ENCODE measurements around the gene MPDZ. TPM values are rescaled to one million over a fixed set of nuclear protein-coding genes. Genes with fewer than 3 reads are reported as not detected.

The MPDZ gene
- total RNA-seq, 1 experiment from 2014 or later: 0.12 TPM

DNA sequence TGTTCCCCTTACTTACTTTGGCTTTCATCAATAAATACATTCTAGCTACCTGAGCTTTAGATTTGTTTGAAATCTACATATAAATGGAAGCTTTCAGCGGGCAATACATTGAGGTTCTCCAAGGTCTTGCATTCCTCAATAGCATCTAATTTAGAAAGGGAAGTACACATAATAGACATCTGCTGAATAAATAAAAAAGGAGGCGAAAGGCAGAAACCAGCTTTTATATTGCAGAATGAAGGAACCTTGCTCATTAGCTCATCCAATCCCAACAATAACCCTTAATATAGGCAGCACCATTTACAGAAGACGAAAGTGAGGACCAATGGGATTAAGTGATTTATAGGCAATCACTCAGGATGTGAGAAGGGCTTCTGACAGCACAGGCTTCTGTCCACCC lies 147.5 kb downstream of the MPDZ start:
- DNase-seq (ENCODE audit: low read depth, low spot score) (no peak), ATAC-seq (no peak)
- no peaks in the 10 kb centered on the region for H3K36me3 ChIP-seq (ENCODE audit: control insufficient read depth in 1 of 2, insufficient read depth in 2 of 2, low read length in 2 of 2)
- H4K20me1 ChIP-seq (ENCODE audit: insufficient read depth): no peaks in the 10 kb centered on the region
- H3K4me1 ChIP-seq (ENCODE audit: control insufficient read depth in 1 of 2, insufficient read depth in 2 of 2, low read length in 2 of 2): no peaks in the 10 kb centered on the region
- H3K4me3 ChIP-seq (replicated peaks in 1 of 2; ENCODE audit: low read depth in 1 of 2, low read length in 2 of 2): no peak overlapping the region
- RAD21 ChIA-PET (ENCODE audit: low non-redundant PET in 1 of 2, low total read pairs in 2 of 2, uncharacterized antibody in 2 of 2, unreplicated experiment in 2 of 2): interaction anchor here in 1 of 2 experiments (0.5 kb wide), 1 partner anchor 97 kb away, joined by 4 read pairs; no protein-coding TSS in a partner anchor
- no TSS peak for BruUV-seq (replicated peaks)
- H3K4me2 ChIP-seq (ENCODE audit: low read length): no peak overlapping the region
- H2AFZ ChIP-seq (ENCODE audit: low read depth, low read length, poor library complexity, severe bottlenecking): no peak overlapping the region
- no peak overlapping the region for H3K9ac ChIP-seq (ENCODE audit: low read length)
- no peaks in the 10 kb centered on the region for H3K79me2 ChIP-seq (ENCODE audit: insufficient read depth, low read length)
- CTCF ChIA-PET: no interaction called here
- intact Hi-C loops (cut with micrococcal nuclease): no loop called here
- no peak overlapping the region for H3K27ac ChIP-seq (ENCODE audit: low read depth, low read length)
- H3K27me3 ChIP-seq (ENCODE audit: insufficient read depth, low read length): no peaks in the 10 kb centered on the region
- POLR2A ChIA-PET: no interaction called here
- H3K9me2 ChIP-seq (ENCODE audit: insufficient read depth): no peaks in the 10 kb centered on the region
- no peaks in the 10 kb centered on the region for H3K9me3 ChIP-seq (ENCODE audit: control insufficient read depth in 1 of 2, insufficient read depth in 1 of 2, low read depth in 1 of 2, low read length in 2 of 2)
- TF ChIP-seq, protein P1, sequence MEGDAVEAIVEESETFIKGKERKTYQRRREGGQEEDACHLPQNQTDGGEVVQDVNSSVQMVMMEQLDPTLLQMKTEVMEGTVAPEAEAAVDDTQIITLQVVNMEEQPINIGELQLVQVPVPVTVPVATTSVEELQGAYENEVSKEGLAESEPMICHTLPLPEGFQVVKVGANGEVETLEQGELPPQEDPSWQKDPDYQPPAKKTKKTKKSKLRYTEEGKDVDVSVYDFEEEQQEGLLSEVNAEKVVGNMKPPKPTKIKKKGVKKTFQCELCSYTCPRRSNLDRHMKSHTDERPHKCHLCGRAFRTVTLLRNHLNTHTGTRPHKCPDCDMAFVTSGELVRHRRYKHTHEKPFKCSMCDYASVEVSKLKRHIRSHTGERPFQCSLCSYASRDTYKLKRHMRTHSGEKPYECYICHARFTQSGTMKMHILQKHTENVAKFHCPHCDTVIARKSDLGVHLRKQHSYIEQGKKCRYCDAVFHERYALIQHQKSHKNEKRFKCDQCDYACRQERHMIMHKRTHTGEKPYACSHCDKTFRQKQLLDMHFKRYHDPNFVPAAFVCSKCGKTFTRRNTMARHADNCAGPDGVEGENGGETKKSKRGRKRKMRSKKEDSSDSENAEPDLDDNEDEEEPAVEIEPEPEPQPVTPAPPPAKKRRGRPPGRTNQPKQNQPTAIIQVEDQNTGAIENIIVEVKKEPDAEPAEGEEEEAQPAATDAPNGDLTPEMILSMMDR (IDR thresholded peaks at IDR 0.05 in 2 of 3, conservative IDR thresholded peaks at IDR 0.05 in 1 of 3; ENCODE audit: borderline replicate concordance in 1 of 3, insufficient read depth in 1 of 3, low read depth in 2 of 3, low read length in 2 of 3): no peak
- TF ChIP-seq, protein P2, sequence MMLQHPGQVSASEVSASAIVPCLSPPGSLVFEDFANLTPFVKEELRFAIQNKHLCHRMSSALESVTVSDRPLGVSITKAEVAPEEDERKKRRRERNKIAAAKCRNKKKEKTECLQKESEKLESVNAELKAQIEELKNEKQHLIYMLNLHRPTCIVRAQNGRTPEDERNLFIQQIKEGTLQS (IDR thresholded peaks at IDR 0.05): no peak
- TF ChIP-seq SP1 (IDR thresholded peaks at IDR 0.05; ENCODE audit: low read depth) (no peak), POLR2A (IDR thresholded peaks at IDR 0.05; ENCODE audit: borderline replicate concordance, extremely low read depth, insufficient read depth, insufficient read length) (no peak), ZNF274 (IDR thresholded peaks at IDR 0.05; ENCODE audit: low read depth, low read length) (no peak), EZH2 (IDR thresholded peaks at IDR 0.05) (no peak), RAD21 (IDR thresholded peaks at IDR 0.05; ENCODE audit: low read depth) (no peak), YY1 (IDR thresholded peaks at IDR 0.05; ENCODE audit: extremely low read depth, insufficient replicate concordance, low read depth, low read length) (no peak), EGR1 (IDR thresholded peaks at IDR 0.05; ENCODE audit: low read depth) (no peak), EZH2phosphoT487 (IDR thresholded peaks at IDR 0.05; ENCODE audit: borderline replicate concordance) (no peak), CEBPB (IDR thresholded peaks at IDR 0.05; ENCODE audit: low read depth) (no peak), ELF1 (IDR thresholded peaks at IDR 0.05; ENCODE audit: borderline replicate concordance, low read depth) (no peak), SRF (IDR thresholded peaks at IDR 0.05; ENCODE audit: low read depth) (no peak), JUND (IDR thresholded peaks at IDR 0.05) (no peak), SIN3A (IDR thresholded peaks at IDR 0.05; ENCODE audit: low read depth) (no peak), CBX3 (IDR thresholded peaks at IDR 0.05; ENCODE audit: low read depth) (no peak)
- TF ChIP-seq, protein P3, sequence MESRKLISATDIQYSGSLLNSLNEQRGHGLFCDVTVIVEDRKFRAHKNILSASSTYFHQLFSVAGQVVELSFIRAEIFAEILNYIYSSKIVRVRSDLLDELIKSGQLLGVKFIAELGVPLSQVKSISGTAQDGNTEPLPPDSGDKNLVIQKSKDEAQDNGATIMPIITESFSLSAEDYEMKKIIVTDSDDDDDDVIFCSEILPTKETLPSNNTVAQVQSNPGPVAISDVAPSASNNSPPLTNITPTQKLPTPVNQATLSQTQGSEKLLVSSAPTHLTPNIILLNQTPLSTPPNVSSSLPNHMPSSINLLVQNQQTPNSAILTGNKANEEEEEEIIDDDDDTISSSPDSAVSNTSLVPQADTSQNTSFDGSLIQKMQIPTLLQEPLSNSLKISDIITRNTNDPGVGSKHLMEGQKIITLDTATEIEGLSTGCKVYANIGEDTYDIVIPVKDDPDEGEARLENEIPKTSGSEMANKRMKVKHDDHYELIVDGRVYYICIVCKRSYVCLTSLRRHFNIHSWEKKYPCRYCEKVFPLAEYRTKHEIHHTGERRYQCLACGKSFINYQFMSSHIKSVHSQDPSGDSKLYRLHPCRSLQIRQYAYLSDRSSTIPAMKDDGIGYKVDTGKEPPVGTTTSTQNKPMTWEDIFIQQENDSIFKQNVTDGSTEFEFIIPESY (IDR thresholded peaks at IDR 0.05; ENCODE audit: extremely low read depth, insufficient replicate concordance, low read length): no peak
- TF ChIP-seq, protein P4, sequence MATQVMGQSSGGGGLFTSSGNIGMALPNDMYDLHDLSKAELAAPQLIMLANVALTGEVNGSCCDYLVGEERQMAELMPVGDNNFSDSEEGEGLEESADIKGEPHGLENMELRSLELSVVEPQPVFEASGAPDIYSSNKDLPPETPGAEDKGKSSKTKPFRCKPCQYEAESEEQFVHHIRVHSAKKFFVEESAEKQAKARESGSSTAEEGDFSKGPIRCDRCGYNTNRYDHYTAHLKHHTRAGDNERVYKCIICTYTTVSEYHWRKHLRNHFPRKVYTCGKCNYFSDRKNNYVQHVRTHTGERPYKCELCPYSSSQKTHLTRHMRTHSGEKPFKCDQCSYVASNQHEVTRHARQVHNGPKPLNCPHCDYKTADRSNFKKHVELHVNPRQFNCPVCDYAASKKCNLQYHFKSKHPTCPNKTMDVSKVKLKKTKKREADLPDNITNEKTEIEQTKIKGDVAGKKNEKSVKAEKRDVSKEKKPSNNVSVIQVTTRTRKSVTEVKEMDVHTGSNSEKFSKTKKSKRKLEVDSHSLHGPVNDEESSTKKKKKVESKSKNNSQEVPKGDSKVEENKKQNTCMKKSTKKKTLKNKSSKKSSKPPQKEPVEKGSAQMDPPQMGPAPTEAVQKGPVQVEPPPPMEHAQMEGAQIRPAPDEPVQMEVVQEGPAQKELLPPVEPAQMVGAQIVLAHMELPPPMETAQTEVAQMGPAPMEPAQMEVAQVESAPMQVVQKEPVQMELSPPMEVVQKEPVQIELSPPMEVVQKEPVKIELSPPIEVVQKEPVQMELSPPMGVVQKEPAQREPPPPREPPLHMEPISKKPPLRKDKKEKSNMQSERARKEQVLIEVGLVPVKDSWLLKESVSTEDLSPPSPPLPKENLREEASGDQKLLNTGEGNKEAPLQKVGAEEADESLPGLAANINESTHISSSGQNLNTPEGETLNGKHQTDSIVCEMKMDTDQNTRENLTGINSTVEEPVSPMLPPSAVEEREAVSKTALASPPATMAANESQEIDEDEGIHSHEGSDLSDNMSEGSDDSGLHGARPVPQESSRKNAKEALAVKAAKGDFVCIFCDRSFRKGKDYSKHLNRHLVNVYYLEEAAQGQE (IDR thresholded peaks at IDR 0.05; ENCODE audit: low read depth): no peak

All from HCT116 (cell line).